Mesothelial cell of epicardium (in vitro differentiated cells): Measurements from ENCODE around the gene SF3A1. TPM values are rescaled to one million over a fixed set of nuclear protein-coding genes. Genes with fewer than 3 reads are reported as not detected.
A peak's percentile ranks its signal among the peaks of the same experiment; 100 is the strongest.

Experiments used
- DNase-seq, 2 experiments: peaks; one replicate each; pipeline ENCODE4 v3.0.0; 2021; ENCODE audit warnings: low spot score in 2 of 2; ENCODE audit not compliant: unreplicated experiment in 2 of 2
- H3K27ac Mint-ChIP-seq: 2 replicates; pipeline ENCODE4 v1.8.0; 2021; ENCODE audit warnings: mixed read lengths
- H3K27me3 Mint-ChIP-seq: 2 replicates; pipeline ENCODE4 v1.8.0; 2021; ENCODE audit warnings: low read depth, mixed read lengths
- H3K36me3 Mint-ChIP-seq: 2 replicates; pipeline ENCODE4 v1.8.0; 2021; ENCODE audit warnings: mixed read lengths
- H3K4me1 Mint-ChIP-seq: 2 replicates; pipeline ENCODE4 v1.8.0; 2021; ENCODE audit warnings: mixed read lengths
- H3K4me3 Mint-ChIP-seq: 2 replicates; pipeline ENCODE4 v1.8.0; 2021; ENCODE audit warnings: mild to moderate bottlenecking, moderate library complexity, mixed read lengths
- H3K9me3 Mint-ChIP-seq: 2 replicates; pipeline ENCODE4 v1.8.0; 2021; ENCODE audit warnings: mixed read lengths
- CTCF ChIP-seq: fragments of 200-600 bp; sonication (generic); IDR thresholded peaks from one replicate; pipeline ENCODE4 v1.5.0; 2021; ENCODE audit warnings: antibody characterized with exemption; ENCODE audit not compliant: unreplicated experiment
- total RNA-seq: library from RNA; stranded (reverse); gene quantifications from 3 replicates; pipeline ENCODE4 v1.2.1, GENCODE V29; 2021

The SF3A1 gene
- total RNA-seq, 1 donor from 2014 or later: 142 TPM

GRCh38 chr22:30357236-30357570 is 509 bp upstream of the SF3A1 start:
- no peak for TF ChIP-seq CTCF
- Mint-ChIP-seq H3K27ac (peak overlapping the region; percentile 94), H3K9me3 (no peaks in the 10 kb centered on the region), H3K27me3 (no peaks in the 10 kb centered on the region), H3K4me1 (peaks cover 23% of the 10 kb centered on the region), H3K36me3 (peaks cover 2% of the 10 kb centered on the region), H3K4me3 (peak overlapping the region; percentile 94)
- no peak for DNase-seq

- Mint-ChIP-seq H3K36me3 (peaks cover 20% of the 10 kb centered on the region), H3K4me3 (peak overlapping the region; percentile 94), H3K27ac (no peak overlapping the region), H3K27me3 (no peaks in the 10 kb centered on the region), H3K9me3 (no peaks in the 10 kb centered on the region), H3K4me1 (peaks cover 23% of the 10 kb centered on the region)
- TF ChIP-seq CTCF: no peak
- DNase-seq: no peak
Measured at GRCh38 chr22:30354644-30355043, 2.0 kb downstream of the SF3A1 start.

GRCh38 chr22:30351226-30351625 is 5.5 kb downstream of the SF3A1 start:
- Mint-ChIP-seq H3K27ac (no peak overlapping the region), H3K27me3 (no peaks in the 10 kb centered on the region), H3K4me3 (no peak overlapping the region), H3K9me3 (no peaks in the 10 kb centered on the region), H3K4me1 (peaks cover 15% of the 10 kb centered on the region), H3K36me3 (peaks cover 32% of the 10 kb centered on the region)
- no peak for TF ChIP-seq CTCF
- no peak for DNase-seq

GRCh38 chr22:30348809-30349208 is 7.9 kb downstream of the SF3A1 start:
- Mint-ChIP-seq H3K4me1 (no peaks in the 10 kb centered on the region), H3K9me3 (no peaks in the 10 kb centered on the region), H3K36me3 (peaks cover 36% of the 10 kb centered on the region), H3K4me3 (no peak overlapping the region), H3K27me3 (no peaks in the 10 kb centered on the region), H3K27ac (no peak overlapping the region)
- no peak for TF ChIP-seq CTCF
- no peak for DNase-seq

- TF ChIP-seq CTCF: no peak
- no peak overlapping the region for H3K27ac Mint-ChIP-seq
- H3K4me3 Mint-ChIP-seq: no peak overlapping the region
- DNase-seq: no peak
- H3K36me3 Mint-ChIP-seq: peaks cover 37% of the 10 kb centered on the region
- no peaks in the 10 kb centered on the region for H3K4me1 Mint-ChIP-seq
- H3K27me3 Mint-ChIP-seq: no peaks in the 10 kb centered on the region
- H3K9me3 Mint-ChIP-seq: no peaks in the 10 kb centered on the region
Measured at GRCh38 chr22:30348404-30348803, 8.3 kb downstream of the SF3A1 start.

- Mint-ChIP-seq H3K9me3 (no peaks in the 10 kb centered on the region), H3K4me1 (no peaks in the 10 kb centered on the region), H3K27ac (no peak overlapping the region), H3K4me3 (no peak overlapping the region), H3K36me3 (peaks cover 41% of the 10 kb centered on the region), H3K27me3 (no peaks in the 10 kb centered on the region)
- TF ChIP-seq CTCF: no peak
- no peak for DNase-seq
Measured at GRCh38 chr22:30347255-30347892, 9.3 kb downstream of the SF3A1 start.
